ENCODE measurements around the gene OSR1.
A peak's percentile ranks its signal among the peaks of the same experiment; 100 is the strongest.

OSR1 gene

DNA sequence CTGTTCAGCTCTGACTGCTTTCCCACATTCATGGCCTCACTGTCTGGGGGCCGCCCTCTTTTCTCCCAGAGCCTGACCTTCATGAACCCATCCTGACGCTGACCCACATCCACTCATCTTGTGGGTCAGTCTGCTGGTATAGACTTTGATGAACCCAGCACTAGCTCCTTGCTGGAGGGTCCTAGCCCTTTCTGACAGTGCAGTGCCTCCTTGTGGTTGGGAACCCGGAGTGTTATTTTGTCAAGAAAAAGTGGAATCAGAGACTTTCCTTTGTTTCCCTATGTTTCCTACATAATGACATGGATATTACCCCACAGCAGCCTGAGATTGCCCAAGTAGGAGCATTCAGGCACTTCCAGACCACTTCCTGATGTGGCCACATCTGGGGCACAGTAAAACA, 19.3 kb upstream of the OSR1 start:
- H3K27me3 Mint-ChIP-seq (ENCODE audit: low read depth): peaks cover 10% of the 10 kb centered on the region
- H3K9me3 Mint-ChIP-seq: peaks cover 2% of the 10 kb centered on the region
- no peak overlapping the region for H3K27ac Mint-ChIP-seq
- no peaks in the 10 kb centered on the region for H3K36me3 Mint-ChIP-seq (ENCODE audit: low read depth)
- no peak overlapping the region for H3K4me3 Mint-ChIP-seq
- H3K4me1 Mint-ChIP-seq: no peaks in the 10 kb centered on the region
- TF ChIP-seq, protein P1, sequence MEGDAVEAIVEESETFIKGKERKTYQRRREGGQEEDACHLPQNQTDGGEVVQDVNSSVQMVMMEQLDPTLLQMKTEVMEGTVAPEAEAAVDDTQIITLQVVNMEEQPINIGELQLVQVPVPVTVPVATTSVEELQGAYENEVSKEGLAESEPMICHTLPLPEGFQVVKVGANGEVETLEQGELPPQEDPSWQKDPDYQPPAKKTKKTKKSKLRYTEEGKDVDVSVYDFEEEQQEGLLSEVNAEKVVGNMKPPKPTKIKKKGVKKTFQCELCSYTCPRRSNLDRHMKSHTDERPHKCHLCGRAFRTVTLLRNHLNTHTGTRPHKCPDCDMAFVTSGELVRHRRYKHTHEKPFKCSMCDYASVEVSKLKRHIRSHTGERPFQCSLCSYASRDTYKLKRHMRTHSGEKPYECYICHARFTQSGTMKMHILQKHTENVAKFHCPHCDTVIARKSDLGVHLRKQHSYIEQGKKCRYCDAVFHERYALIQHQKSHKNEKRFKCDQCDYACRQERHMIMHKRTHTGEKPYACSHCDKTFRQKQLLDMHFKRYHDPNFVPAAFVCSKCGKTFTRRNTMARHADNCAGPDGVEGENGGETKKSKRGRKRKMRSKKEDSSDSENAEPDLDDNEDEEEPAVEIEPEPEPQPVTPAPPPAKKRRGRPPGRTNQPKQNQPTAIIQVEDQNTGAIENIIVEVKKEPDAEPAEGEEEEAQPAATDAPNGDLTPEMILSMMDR (IDR thresholded peaks at IDR 0.05; ENCODE audit: unreplicated experiment in 3 of 3): no peak

DNA sequence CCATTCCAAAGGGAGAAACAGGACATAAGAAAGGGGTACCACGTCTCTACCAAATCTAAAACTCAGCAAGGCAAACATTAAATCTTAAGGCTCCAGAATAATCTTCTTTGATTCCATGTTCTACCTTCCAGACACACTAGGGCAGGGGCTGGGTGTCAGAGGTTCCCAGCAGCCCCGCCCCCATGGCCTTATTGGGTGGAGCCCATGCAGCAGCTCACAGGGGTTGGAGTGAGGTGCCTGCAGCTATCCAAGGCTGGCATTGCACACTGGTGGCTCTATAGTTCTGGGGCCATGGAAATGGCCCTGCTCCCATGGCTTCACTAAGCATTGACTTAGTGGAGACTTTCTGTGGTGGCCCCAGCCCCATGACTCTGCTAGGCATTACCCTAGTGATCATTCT, 14.9 kb upstream of the OSR1 start:
- H3K27ac Mint-ChIP-seq: no peak overlapping the region
- TF ChIP-seq, protein P1 (IDR thresholded peaks at IDR 0.05; ENCODE audit: unreplicated experiment in 3 of 3): no peak
- H3K4me1 Mint-ChIP-seq: no peaks in the 10 kb centered on the region
- H3K4me3 Mint-ChIP-seq: no peak overlapping the region
- H3K36me3 Mint-ChIP-seq (ENCODE audit: low read depth): no peaks in the 10 kb centered on the region
- peaks cover 2% of the 10 kb centered on the region for H3K9me3 Mint-ChIP-seq
- peaks cover 16% of the 10 kb centered on the region for H3K27me3 Mint-ChIP-seq (ENCODE audit: low read depth)

DNA sequence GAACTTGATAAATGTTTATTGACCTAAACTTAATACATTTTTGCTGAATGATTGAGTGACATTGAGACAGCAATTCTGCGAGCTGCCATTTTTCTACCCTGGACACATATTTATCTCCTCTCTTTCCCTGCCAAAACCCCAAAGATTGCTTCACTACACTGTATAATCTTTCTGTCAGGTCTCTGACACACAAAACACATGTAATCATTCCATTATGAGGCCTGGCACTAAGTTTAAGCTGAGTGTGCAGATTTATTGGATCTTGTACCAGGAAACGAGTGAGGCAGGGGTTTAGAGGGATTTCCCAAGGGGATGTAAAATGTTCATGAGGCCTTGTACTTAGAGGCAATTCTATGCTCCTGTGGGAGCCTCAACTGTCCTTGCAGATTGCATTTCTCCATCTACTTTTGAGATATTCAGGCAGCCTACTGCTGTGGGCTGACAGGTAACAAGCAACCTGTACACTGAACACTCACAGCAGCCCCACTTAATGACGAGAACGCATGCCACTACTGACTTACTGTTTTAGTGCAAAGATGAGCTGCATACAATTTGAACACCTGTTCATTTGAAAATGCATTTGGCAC, 13.7 kb upstream of the OSR1 start:
- Mint-ChIP-seq H3K27ac (no peak overlapping the region), H3K4me3 (no peak overlapping the region), H3K4me1 (no peaks in the 10 kb centered on the region), H3K9me3 (peaks cover 2% of the 10 kb centered on the region), H3K36me3 (ENCODE audit: low read depth) (no peaks in the 10 kb centered on the region), H3K27me3 (ENCODE audit: low read depth) (peaks cover 27% of the 10 kb centered on the region)
- TF ChIP-seq, protein P1 (IDR thresholded peaks at IDR 0.05; ENCODE audit: unreplicated experiment in 3 of 3): no peak

DNA sequence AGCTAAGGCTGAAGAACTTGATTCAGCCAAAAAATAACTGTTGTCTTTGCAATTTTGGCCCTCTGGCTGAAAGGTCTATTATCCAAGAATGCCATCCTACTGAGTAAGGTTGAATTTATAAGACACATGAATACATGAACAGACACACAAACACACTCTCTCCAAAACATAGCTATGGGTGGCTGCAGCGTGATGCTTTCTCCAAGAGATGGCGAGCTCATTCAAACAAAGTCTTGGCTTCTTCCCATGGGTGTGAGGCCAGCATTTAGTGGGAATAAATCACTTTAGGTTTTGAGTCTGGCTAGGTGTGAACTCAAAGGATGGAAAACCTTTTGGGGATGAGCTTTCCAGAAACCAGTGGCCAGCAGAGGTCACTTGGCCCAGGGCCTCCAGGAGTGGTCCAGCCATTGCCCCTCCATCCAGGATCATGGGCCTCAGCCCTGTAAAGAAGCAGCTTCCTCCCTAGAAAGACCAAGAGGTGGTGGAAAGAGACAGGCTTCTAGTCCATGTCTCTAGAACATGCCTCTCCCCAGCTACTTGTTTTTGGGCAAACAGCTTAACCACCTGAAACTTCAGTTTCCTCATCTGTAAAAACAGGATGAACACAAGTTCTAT, 11.0 kb upstream of the OSR1 start:
- Mint-ChIP-seq H3K4me3 (no peak overlapping the region), H3K9me3 (no peaks in the 10 kb centered on the region), H3K27me3 (ENCODE audit: low read depth) (peaks cover 50% of the 10 kb centered on the region), H3K4me1 (peaks cover 4% of the 10 kb centered on the region), H3K36me3 (ENCODE audit: low read depth) (no peaks in the 10 kb centered on the region), H3K27ac (no peak overlapping the region)
- TF ChIP-seq, protein P1 (IDR thresholded peaks at IDR 0.05; ENCODE audit: unreplicated experiment in 3 of 3): peak; percentile 16 to 41 (median 28)

DNA sequence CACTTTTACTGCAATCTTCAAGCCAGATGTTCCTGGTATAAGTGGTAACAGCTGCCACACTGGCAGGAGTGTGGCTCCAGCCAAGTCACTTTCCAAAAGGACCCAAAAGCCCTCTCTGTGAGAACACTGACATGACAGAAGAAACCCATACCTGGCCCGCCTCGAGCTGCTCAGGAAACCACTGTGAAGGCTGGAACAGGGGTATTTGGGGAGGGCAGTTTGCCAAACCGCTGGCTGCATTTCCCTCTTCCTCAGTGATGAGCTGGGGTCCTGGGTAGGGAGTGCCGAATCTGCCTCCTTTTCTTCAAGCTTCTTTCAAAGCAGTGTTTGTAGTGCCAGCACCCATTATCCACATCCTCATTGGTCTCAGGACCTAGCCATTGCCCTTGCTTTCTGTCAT, 10.3 kb upstream of the OSR1 start:
- no peaks in the 10 kb centered on the region for H3K9me3 Mint-ChIP-seq
- peaks cover 5% of the 10 kb centered on the region for H3K4me1 Mint-ChIP-seq
- H3K4me3 Mint-ChIP-seq: no peak overlapping the region
- TF ChIP-seq, protein P1 (IDR thresholded peaks at IDR 0.05; ENCODE audit: unreplicated experiment in 3 of 3): no peak
- peaks cover 57% of the 10 kb centered on the region for H3K27me3 Mint-ChIP-seq (ENCODE audit: low read depth)
- H3K36me3 Mint-ChIP-seq (ENCODE audit: low read depth): no peaks in the 10 kb centered on the region
- H3K27ac Mint-ChIP-seq: no peak overlapping the region

DNA sequence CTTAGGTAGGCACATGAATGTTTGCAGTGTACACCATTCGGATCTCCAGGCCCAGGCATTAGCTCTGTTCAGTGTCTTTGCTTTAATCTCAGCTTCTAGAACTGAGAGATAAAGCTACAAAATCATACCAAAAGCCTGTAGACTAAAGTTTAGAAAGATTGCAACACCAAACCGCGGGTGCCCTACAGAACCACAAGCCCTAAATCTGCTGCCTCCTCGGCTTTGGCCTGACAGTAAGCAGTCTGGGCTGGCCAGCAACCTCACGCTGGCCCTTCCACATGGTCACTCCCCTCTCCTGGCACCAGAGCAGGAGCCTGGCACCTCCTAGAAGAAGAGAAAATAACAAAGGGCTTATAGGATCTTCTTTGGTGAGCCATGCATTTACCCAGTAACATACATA, 8.9 kb upstream of the OSR1 start:
- Mint-ChIP-seq H3K27ac (no peak overlapping the region), H3K9me3 (no peaks in the 10 kb centered on the region), H3K27me3 (ENCODE audit: low read depth) (peaks cover 65% of the 10 kb centered on the region), H3K4me3 (no peak overlapping the region), H3K4me1 (peaks cover 19% of the 10 kb centered on the region), H3K36me3 (ENCODE audit: low read depth) (no peaks in the 10 kb centered on the region)
- TF ChIP-seq, protein P1 (IDR thresholded peaks at IDR 0.05; ENCODE audit: unreplicated experiment in 3 of 3): no peak

Measured in nephron (organoid).